Endothelial cell of umbilical vein (primary cell): ENCODE measurements around the gene ZNF835.

Experiments used
- CTCF ChIP-seq, 2 donors: IDR thresholded peaks; 1 replicate in 1 of 2; 2 replicates in 1 of 2; pipeline ENCODE4 v1.5.1; 2011; ENCODE audit warnings: low read length in 2 of 2, mild to moderate bottlenecking in 2 of 2, moderate library complexity in 2 of 2, control low read depth in 1 of 2, inconsistent platforms in 1 of 2, low read depth in 1 of 2; ENCODE audit not compliant: insufficient read depth in 1 of 2; ENCODE audit errors: extremely low read depth in 1 of 2
- EZH2 ChIP-seq: IDR thresholded peaks from 2 replicates; pipeline ENCODE4 v1.6.1; 2012; ENCODE audit warnings: borderline replicate concordance, low read depth, mild to moderate bottlenecking, moderate library complexity, low read length, inconsistent platforms; ENCODE audit not compliant: severe bottlenecking
- MAX ChIP-seq: IDR thresholded peaks from 2 replicates; pipeline ENCODE4 v1.6.1; 2011; ENCODE audit not compliant: insufficient read depth, insufficient read length
- MYC ChIP-seq: IDR thresholded peaks from one replicate; pipeline ENCODE4 v1.6.1; 2011; ENCODE audit warnings: mild to moderate bottlenecking, low read depth, low read length
- POLR2A ChIP-seq: IDR thresholded peaks from 2 replicates; pipeline ENCODE4 v1.6.1; 2012; ENCODE audit warnings: low read depth, mild to moderate bottlenecking, control low read depth, low read length
- POLR2AphosphoS5 ChIP-seq: IDR thresholded peaks from 2 replicates; pipeline ENCODE4 v1.6.1; 2012; ENCODE audit warnings: low read depth, mild to moderate bottlenecking, control low read depth, low read length, moderate library complexity; ENCODE audit not compliant: insufficient read depth

- no peak for TF ChIP-seq CTCF (IDR thresholded peaks at IDR 0.05; ENCODE audit: extremely low read depth in 1 of 2, insufficient read depth in 1 of 2, low read depth in 1 of 2, low read length in 2 of 2)
- TF ChIP-seq MYC, result no peak
- TF ChIP-seq POLR2AphosphoS5, result no peak
- no peak for TF ChIP-seq EZH2
- no peak for TF ChIP-seq MAX
- TF ChIP-seq POLR2A, result no peak
Observed at GRCh38 chr19:56661248-56661647, 10.3 kb downstream of the ZNF835 start.
